GM21381 (cell line): ENCODE data around the gene ZNF28.
A peak's percentile ranks its signal among the peaks of the same experiment; 100 is the strongest.
"Not testable (repeated sequence)": the region's sequence is repeated elsewhere in the genome, so short reads cannot be mapped to it uniquely, and the experiment has no call there.

ENCODE experiments used
- ATAC-seq: cut with Tn5 transposase; IDR thresholded peaks from one replicate; pipeline ENCODE4 v1.9.1; 2021; ENCODE audit warnings: mild to moderate bottlenecking, moderate library complexity; ENCODE audit not compliant: unreplicated experiment

Gene ZNF28

DNA sequence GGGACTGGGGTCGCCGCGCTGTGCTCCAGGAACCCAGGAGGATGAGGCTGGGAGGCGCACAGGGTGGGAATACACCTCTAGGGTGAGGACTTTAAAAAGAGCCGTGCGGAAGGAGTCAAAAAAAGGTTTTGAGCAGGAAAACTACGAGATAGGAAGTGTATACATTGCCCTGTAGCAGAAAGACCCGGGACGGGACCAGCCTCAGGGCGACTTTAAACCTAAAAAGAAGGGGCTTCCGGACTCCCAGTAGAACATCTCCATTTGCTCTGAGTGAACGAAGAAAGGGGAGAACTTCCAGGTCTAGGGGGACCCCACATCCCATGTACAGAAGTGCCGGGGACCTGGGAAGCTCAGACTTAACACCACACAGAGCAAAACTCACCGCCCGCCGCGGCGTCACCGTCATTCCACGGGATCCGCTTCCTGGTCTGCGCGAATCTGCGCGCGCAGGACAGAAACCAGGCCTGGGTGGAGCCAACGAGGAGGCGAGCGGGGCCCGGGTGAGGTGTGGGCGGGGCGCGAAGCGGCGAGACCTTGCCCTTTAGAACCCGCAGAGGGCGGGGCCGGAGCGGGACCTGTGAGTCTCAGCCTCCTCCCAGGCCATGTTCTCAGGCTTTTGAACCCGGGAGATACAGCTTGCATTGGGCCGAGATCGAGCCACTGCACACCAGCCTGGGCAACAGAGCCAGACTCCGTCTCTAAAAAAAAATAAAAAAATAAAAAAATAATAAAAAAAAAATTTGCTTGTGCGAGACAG, at the start of gene ZNF28:
ZNF28 (minus strand) TSS at position 430 of the 757 bp plus-strand sequence. CDS start 3,675 bp downstream, outside the sequence.
- ATAC-seq: peak; percentile 99

GRCh38 chr19:52868031-52868430, 46.6 kb upstream of the ZNF28 start:
- not testable (repeated sequence) for ATAC-seq

GRCh38 chr19:52857378-52858191, 36.2 kb upstream of the ZNF28 start, which contains the start of gene ZNF468:
TSS of gene ZNF468 (minus strand) at chr19:52857619. CDS start at chr19:52854272, 3,347 bp downstream.
- peak; percentile 96 for ATAC-seq

DNA sequence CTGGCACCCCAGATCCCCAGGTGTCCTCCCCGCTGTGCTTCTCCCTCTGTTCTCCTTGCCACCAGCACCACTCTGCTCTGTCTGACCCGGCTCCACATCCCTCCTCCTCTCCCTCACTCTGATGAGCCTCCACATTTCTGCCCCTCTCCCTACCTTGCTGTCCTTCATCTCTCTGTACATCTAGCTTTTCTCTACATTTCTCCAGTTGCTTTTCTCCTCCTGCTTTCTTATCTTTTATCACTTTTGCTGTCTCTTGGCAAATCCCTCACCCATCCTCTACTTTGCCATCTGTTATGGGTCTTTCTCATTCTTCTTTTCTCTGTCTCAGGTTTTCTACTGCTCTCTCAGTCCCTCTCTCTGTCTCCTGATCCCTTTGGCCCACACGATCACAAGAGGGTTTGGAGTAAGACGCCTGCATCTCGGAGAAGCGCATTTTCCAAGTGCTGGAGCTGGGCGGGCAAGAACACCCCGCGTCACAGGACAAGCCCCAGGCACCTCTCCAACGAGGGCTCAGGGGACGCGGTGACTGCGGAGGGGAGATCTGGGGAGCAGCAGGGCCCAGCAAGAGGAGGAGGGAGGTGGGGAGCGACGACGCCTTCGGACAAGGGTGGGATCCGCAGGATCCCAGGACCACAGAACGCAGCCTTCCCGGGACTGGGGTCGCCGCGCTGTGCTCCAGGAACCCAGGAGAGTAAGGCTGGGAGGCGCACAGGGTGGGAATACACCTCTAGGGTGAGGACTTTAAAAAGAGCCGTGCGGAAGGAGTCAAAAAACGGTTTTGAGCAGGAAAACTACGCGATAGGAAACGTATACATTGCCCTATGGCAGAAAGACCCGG, 35.3 kb upstream of the ZNF28 start:
- ATAC-seq: peak; percentile 25

- ATAC-seq: not testable (repeated sequence)
Observed at GRCh38 chr19:52847352-52847751, 25.9 kb upstream of the ZNF28 start.

GRCh38 chr19:52840825-52841465, 19.5 kb upstream of the ZNF28 start:
- not testable (repeated sequence) for ATAC-seq

GRCh38 chr19:52834289-52834688, 12.9 kb upstream of the ZNF28 start:
- not testable (repeated sequence) for ATAC-seq

DNA sequence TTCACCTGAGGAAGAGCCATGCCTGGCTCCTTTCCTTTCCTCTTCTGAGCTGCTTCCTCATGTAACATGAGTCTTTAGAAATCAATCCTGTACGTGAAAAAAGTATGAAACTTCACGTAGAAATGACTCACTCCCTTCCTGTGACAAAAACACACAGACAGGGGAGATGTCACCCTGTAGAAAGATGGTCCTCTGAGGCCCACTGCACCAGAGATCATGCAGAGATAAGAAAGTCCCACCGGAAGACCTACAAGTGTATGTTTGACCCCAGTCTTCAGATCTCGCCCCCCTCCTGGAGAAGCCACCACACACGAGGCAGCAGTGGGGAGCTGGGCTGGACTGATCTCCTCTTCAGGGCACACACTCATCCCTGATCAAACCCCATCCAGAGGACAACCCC, 12.1 kb upstream of the ZNF28 start:
- not testable (repeated sequence) for ATAC-seq

DNA sequence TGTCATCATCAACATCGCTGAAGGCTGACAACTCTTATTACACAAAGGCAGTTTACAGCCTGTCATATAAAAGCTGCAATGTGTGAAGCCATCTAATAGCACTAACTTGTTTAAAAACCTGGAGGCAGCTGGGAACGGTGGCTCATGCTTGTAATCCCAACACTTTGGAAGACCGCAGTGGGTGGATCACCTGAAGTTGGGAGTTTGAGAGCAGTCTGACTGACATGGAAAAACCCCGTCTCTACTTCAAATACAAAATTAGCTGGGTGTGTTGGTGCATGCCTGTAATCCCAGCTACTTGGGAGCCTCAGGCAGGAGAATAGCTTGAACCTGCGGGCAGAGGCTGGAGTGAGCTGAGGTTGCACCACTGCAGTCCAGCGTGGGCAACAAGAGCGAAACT, 8.4 kb upstream of the ZNF28 start:
- ATAC-seq: not testable (repeated sequence)

- no peak for ATAC-seq
Observed at GRCh38 chr19:52825765-52826164, 4.3 kb upstream of the ZNF28 start.

DNA sequence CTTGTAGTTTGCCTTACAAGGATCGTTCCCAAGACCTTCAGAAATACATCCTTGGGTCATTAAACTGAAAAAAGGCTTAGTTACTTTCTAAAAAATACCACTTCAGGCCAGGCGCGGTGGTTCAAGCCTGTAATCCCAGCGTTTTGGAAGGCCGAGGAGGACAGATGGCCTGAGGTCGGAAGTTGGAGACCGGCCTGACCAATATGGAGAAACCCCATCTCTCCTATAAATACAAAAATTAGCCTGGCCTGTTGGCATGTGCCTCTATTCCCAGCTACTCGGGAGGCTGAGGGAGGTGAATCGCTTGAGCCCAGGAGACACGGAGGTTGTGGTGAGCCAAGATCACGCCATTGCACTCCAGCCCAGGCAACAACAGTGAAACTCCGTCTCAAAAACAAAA, 2.2 kb upstream of the ZNF28 start:
- ATAC-seq: no peak

DNA sequence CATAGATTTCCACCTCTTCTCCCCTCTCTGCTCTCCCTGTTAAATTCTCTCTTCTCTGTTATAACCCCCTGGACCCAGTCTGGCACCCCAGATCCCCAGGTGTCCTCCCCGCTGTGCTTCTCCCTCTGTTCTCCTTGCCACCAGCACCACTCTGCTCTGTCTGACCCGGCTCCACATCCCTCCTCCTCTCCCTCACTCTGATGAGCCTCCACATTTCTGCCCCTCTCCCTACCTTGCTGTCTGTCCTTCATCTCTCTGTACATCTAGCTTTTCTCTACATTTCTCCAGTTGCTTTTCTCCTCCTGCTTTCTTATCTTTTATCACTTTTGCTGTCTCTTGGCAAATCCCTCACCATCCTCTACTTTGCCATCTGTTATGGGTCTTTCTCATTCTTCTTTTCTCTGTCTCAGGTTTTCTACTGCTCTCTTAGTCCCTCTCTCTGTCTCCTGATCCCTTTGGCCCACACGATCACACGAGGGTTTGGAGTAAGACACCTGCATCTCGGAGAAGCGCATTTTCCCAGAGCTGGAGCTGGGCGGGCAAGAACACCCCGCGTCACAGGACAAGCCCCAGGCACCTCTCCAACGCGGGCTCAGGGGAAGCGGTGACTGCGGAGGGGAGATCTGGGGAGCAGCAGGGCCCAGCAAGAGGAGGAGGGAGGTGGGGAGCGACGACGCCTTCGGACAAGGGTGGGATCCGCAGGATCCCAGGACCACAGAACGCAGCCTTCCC, 795 bp downstream of the ZNF28 start:
- ATAC-seq: peak; percentile 9

GRCh38 chr19:52809801-52810200, 11.6 kb downstream of the ZNF28 start:
- no peak for ATAC-seq

DNA sequence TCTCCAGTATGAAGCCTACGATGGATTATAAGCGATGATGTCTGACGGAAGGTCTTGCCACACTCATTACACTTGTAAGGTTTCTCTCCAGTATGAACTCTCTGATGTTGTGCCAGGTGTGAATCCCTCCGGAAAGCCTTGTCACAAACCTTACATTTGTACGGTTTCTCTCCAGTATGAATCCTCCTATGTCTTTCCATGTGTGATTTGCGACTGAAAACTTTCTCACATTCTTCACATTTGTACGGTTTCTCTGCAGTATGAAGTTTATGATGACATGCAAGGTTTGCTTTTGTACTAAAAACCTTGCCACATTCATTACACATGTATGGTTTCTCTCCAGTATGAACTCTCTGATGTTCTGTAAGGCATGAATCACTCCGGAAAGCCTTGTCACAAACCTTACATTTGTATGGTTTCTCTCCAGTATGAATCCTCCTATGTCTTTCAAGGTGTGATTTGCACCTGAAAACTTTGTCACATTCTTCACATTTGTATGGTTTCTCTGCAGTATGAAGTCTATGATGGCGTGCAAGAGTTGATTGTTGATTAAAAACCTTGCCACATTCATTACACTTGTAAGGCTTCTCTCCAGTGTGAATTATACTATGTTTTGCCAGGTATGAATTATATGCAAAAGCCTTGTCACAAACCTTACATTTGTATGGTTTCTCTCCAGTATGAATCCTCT, 21.3 kb downstream of the ZNF28 start:
- ATAC-seq: not testable (repeated sequence)

DNA sequence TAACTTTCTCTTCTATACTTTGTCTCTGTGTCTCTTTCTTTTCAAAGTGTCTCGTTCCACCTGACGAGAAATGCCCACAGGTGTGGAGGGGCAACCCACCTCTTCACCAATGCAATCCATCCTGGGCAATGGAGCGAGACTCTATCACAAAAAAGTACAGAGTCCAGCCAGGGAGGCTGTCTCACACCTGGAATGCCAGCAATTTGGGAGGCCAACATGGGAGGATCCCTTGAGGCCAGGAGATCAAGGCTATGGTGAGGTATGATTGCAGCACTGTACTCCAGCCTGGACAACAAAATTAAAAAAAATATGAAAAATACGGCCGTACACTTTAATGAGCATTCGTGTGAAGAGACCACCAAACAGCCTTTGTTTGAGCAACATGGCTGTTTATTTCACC, 32.0 kb downstream of the ZNF28 start:
- ATAC-seq: no peak

GRCh38 chr19:52786464-52787354, 34.7 kb downstream of the ZNF28 start, which contains the start of gene ZNF600:
TSS of gene ZNF600 (minus strand) at chr19:52786791. CDS start at chr19:52778888, 7,903 bp downstream.
- peak; percentile 86 for ATAC-seq

- ATAC-seq: peak; percentile 12
Observed at GRCh38 chr19:52786078-52786463, 35.4 kb downstream of the ZNF28 start.

- no peak for ATAC-seq
Observed at GRCh38 chr19:52785506-52785905, 35.9 kb downstream of the ZNF28 start.
